ENCODE results near the gene LAMP2.

Gene LAMP2

DNA sequence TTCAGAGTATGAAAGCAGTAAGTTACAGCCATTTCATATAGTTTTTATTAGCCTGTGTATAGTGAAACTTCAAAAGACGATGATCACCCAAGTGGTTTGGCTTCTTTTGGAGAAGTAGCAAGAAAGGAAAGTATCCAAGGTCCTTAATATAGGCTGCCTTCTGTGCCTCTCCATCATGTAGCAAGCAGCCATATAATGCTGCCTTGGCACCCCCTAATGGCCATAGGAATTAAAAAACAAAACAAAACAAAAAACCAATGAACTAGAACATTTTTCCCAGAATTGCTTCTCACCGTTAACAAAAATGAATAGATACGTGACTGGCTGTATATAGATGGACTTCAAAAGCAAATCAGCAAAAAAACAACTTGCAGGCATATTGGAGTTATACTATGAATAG lies 18.9 kb downstream of the LAMP2 start:
- H3K27ac ChIP-seq, result no peak overlapping the region
- POLR2A ChIA-PET (ENCODE audit: low non-redundant PET), result no interaction called here
- no peak for DNase-seq (ENCODE audit: low spot score)
- TF ChIP-seq, protein P1, sequence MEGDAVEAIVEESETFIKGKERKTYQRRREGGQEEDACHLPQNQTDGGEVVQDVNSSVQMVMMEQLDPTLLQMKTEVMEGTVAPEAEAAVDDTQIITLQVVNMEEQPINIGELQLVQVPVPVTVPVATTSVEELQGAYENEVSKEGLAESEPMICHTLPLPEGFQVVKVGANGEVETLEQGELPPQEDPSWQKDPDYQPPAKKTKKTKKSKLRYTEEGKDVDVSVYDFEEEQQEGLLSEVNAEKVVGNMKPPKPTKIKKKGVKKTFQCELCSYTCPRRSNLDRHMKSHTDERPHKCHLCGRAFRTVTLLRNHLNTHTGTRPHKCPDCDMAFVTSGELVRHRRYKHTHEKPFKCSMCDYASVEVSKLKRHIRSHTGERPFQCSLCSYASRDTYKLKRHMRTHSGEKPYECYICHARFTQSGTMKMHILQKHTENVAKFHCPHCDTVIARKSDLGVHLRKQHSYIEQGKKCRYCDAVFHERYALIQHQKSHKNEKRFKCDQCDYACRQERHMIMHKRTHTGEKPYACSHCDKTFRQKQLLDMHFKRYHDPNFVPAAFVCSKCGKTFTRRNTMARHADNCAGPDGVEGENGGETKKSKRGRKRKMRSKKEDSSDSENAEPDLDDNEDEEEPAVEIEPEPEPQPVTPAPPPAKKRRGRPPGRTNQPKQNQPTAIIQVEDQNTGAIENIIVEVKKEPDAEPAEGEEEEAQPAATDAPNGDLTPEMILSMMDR (conservative IDR thresholded peaks at IDR 0.05; ENCODE audit: low read depth), result no peak
- CTCF ChIA-PET, result interaction anchor here (0.6 to 0.7 kb wide), 2 partner anchors 21 to 1427 kb away, joined by 3 read pairs; no protein-coding TSS in a partner anchor

DNA sequence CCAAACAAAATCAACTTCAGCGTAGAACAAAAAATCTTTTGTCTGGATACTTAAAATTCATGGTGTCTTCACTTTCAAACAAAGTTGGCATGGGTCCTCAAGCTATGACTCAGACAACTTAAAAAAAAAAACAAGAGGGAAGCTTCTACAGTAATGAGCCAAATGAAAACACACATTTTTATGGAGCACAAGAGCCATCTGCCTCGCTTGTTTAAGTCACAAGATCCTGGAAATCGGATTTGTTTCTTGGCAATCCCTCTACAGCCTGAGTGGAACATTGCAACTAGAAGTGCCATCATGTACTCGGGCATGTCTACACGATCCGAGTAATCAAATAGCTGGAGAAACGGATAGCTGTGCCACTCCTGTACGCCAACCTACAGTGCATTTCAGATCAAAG lies 22.6 kb downstream of the LAMP2 start:
- ChIA-PET CTCF (no interaction called here), POLR2A (ENCODE audit: low non-redundant PET) (no interaction called here)
- H3K27ac ChIP-seq, result no peak overlapping the region
- TF ChIP-seq, protein P1 (conservative IDR thresholded peaks at IDR 0.05; ENCODE audit: low read depth), result no peak
- DNase-seq (ENCODE audit: low spot score), result no peak

DNA sequence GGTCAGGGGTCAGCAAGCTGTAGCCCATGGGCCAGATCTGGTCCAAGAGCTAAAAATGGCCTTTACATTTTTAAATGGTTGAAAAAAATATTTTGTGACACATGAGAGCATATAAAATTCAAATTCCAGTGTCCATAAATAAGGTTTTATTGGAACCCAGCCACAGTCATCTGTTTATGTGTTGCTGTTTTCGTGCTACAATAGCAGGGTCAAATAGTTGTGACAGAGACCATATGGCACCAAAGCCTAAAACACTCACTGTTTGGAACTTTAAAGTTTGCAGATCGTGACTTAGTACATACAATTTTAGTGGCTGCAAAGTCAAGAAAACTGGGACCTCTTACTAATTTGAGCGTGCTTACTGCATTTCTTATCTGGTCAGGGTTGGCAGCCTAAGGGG lies 29.2 kb downstream of the LAMP2 start:
- CTCF ChIA-PET, result interaction anchor here (0.7 kb wide), 1 partner anchor 21 kb away, joined by 3 read pairs; no protein-coding TSS in a partner anchor
- TF ChIP-seq, protein P1 (conservative IDR thresholded peaks at IDR 0.05; ENCODE audit: low read depth), result no peak

DNA sequence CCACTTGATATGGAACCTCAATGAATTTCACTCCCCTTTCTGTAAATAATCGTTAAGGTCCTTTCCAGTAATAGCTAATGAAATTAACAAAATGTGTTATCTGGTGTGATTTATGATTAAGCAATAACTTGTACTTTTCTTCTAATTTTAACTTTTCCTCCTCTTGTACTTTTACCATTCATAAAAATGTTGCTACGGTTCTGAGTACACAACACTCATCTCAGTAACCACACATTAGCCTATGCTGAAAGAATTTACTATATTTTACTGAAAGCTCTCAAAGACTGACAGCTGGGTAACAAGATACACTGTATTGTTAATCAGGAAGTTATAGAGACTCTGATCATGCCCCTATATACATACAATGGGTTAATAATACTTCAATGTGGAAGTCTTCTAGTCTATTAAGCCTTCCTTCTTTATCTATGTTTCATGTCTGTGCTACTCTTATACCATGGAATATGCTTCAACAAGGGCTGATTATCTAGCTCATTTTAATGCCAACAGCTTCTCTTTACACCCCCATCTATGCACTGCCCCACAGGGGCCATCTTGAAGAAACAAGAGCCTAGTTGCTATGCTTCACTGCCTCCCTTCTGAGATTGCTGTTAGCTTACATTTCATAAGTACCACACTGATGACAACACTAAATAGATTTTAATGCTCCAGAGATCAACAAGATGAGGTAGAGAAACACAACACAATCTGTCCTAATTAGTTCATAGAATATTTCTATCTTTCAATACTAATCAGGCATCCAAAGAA lies 39.1 kb downstream of the LAMP2 start:
- POLR2A ChIA-PET (ENCODE audit: low non-redundant PET), result no interaction called here
- TF ChIP-seq, protein P1 (conservative IDR thresholded peaks at IDR 0.05; ENCODE audit: low read depth), result no peak
- CTCF ChIA-PET, result interaction anchor here (0.7 kb wide), 1 partner anchor 1784 kb away, joined by 3 read pairs; no protein-coding TSS in a partner anchor
- DNase-seq (ENCODE audit: low spot score), result no peak
- H3K27ac ChIP-seq, result no peak overlapping the region

More for the DNA sequence above, 29.2 kb downstream of the LAMP2 start:
- no peak overlapping the region for H3K27ac ChIP-seq
- POLR2A ChIA-PET (ENCODE audit: low non-redundant PET), result no interaction called here
- no peak for DNase-seq (ENCODE audit: low spot score)

DNA sequence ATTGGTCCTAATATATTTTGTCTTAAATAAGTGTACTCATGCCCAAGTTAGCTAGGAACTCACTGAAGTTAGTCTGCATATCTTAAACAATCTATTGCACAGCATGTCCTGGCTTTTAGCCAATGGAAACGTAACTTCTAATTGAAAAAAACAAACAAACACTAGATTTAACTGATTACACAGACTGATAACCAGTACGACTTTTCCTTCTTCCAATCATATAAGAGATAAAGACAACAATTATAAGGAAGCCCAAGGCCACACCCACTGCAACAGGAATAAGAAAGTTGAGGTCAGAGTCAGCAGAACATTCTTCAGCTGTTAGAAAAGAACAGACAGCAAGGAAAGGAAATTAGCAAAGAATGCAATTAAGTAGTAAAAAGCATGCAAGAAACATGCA lies 40.8 kb downstream of the LAMP2 start:
- ChIA-PET CTCF (no interaction called here), POLR2A (ENCODE audit: low non-redundant PET) (no interaction called here)
- TF ChIP-seq, protein P1 (conservative IDR thresholded peaks at IDR 0.05; ENCODE audit: low read depth), result no peak
- no peak for DNase-seq (ENCODE audit: low spot score)
- H3K27ac ChIP-seq, result no peak overlapping the region

DNA sequence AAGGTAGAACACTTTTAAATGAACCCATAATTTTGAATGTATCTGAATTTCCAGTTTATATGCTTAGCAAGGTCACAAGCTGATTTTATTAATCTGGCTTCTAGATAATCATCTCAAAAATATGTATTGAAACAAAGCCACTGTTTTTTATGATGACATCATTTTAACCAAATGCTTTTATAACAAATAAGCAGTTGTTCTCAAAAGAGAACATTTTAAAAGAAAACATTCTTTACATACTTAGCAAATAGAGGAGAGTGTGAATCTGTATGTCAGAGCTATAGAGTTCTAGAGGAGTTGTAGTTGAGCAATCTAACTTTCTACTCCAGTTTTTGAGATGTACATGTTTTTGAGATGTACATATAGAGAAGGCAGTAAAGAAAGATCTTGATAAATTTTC lies 42.5 kb downstream of the LAMP2 start:
- POLR2A ChIA-PET (ENCODE audit: low non-redundant PET), result no interaction called here
- no peak overlapping the region for H3K27ac ChIP-seq
- TF ChIP-seq, protein P1 (conservative IDR thresholded peaks at IDR 0.05; ENCODE audit: low read depth), result no peak
- CTCF ChIA-PET, result no interaction called here
- no peak for DNase-seq (ENCODE audit: low spot score)
